ENCODE results near the gene SELENOM. TPM values are rescaled to one million over a fixed set of nuclear protein-coding genes. Genes with fewer than 3 reads are reported as not detected.

Gene SELENOM
- total RNA-seq, 1 experiment from 2014 or later = 16.3 TPM

DNA sequence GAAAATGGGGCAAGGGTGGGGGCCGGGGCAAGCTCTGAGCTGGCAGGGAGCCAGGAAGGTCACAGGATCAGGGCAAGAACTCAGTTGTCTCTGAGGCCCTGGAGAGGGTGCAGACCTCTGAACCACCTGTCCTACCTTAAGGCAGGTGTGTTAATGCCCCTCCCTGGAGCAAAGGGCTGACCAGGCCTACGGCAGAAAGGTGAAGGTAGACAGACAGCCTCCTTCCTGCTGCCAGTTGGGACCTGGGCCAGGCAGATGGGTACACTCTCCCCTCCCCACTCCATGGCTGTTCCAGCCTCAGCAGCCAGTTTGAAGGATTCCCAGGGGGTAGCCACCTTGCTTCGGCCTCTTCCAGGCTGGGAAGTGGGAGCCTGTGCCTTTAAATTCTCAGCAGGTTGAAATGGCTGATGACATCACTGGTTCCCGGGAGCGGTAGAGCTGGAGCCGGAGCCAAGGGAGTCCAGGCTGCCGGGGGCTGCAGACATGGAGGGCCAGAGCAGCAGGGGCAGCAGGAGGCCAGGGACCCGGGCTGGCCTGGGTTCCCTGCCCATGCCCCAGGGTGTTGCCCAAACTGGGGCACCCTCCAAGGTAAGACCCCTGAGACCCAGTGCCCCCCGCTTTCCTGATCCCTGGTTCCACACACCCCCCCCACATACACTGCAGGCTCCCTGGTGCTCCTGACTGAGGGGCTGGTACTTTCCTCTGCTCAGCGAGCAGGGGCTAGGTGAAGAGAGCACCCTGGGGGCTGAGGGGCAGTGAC lies 15.3 kb upstream of the SELENOM start, which contains the start of gene INPP5J:
Gene INPP5J, plus strand, starts transcription at position 435 of the 760 bp plus-strand sequence. Its CDS starts 49 bp downstream, at position 484.
- CTCF ChIA-PET = interaction anchor here (0.8 to 1.8 kb wide), 5 partner anchors 15 to 37 kb away, joined by 3 to 10 read pairs (median 3); partner anchors contain the start of gene SELENOM
- H3K4me1 Mint-ChIP-seq = peaks cover 34% of the 10 kb centered on the region
- TF ChIP-seq ZNF416 (CRISPR knock-in tag; IDR thresholded peaks at IDR 0.05) (no peak), ZBTB21 (CRISPR knock-in tag; IDR thresholded peaks at IDR 0.05; ENCODE audit: borderline replicate concordance) (0 out of 2 replicates have a peak, but pooled peaks have one; percentile 11), GABPB1 (CRISPR knock-in tag; IDR thresholded peaks at IDR 0.05) (peak; percentile 58; the same call in 1 of the 2 replicates)
- POLR2A ChIA-PET = interaction anchor here (0.8 kb wide), 1 partner anchor 17 kb away, joined by 4 read pairs; the partner anchor contains the start of gene PLA2G3
- no peaks in the 10 kb centered on the region for H3K9me3 Mint-ChIP-seq
- H3K27me3 Mint-ChIP-seq (ENCODE audit: low read depth) = peaks cover 3% of the 10 kb centered on the region; the same call in 1 of the 2 replicates
- no peak within 1 kb of the TSS for H3K27ac Mint-ChIP-seq
- ATAC-seq = peak; percentile 54
- peak; percentile 65 for DNase-seq (ENCODE audit: low spot score)
- H3K4me3 Mint-ChIP-seq = peak within 1 kb of the TSS; percentile 58
- no peaks in the 10 kb centered on the region for H3K36me3 Mint-ChIP-seq

DNA sequence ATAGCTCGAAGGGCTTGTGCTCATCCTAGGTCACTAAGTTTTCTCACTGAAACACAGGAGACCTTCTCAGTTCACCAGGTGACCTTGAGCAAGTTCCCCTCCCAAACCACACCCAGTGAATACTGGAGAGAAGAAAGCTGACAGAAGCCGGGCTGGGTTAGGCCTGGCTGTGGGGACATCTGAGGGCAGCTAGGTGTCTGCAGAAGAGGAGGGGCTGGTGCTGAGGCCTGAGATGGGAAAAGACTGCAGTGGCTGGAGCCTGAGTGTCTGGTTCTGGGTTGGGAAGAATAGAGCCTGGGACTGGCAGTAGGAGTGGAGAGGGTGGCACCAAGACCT lies 14.8 kb upstream of the SELENOM start:
- Mint-ChIP-seq H3K4me3 (no peak overlapping the region; the same call in 1 of the 2 replicates), H3K27me3 (ENCODE audit: low read depth) (peaks cover 3% of the 10 kb centered on the region; the same call in 1 of the 2 replicates), H3K4me1 (peaks cover 29% of the 10 kb centered on the region), H3K9me3 (no peaks in the 10 kb centered on the region), H3K27ac (no peak overlapping the region), H3K36me3 (no peaks in the 10 kb centered on the region)
- TF ChIP-seq SMAD3 (CRISPR knock-in tag; IDR thresholded peaks at IDR 0.05; ENCODE audit: borderline replicate concordance) (no peak), NR1H2 (CRISPR knock-in tag; IDR thresholded peaks at IDR 0.05) (no peak), ZNF232 (CRISPR knock-in tag; IDR thresholded peaks at IDR 0.05) (no peak), KAT7 (CRISPR knock-in tag; IDR thresholded peaks at IDR 0.05; ENCODE audit: borderline replicate concordance) (no peak)
- TF ChIP-seq, protein P1, sequence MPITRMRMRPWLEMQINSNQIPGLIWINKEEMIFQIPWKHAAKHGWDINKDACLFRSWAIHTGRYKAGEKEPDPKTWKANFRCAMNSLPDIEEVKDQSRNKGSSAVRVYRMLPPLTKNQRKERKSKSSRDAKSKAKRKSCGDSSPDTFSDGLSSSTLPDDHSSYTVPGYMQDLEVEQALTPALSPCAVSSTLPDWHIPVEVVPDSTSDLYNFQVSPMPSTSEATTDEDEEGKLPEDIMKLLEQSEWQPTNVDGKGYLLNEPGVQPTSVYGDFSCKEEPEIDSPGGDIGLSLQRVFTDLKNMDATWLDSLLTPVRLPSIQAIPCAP (CRISPR knock-in tag; IDR thresholded peaks at IDR 0.05) = no peak
- TF ChIP-seq, protein P2, sequence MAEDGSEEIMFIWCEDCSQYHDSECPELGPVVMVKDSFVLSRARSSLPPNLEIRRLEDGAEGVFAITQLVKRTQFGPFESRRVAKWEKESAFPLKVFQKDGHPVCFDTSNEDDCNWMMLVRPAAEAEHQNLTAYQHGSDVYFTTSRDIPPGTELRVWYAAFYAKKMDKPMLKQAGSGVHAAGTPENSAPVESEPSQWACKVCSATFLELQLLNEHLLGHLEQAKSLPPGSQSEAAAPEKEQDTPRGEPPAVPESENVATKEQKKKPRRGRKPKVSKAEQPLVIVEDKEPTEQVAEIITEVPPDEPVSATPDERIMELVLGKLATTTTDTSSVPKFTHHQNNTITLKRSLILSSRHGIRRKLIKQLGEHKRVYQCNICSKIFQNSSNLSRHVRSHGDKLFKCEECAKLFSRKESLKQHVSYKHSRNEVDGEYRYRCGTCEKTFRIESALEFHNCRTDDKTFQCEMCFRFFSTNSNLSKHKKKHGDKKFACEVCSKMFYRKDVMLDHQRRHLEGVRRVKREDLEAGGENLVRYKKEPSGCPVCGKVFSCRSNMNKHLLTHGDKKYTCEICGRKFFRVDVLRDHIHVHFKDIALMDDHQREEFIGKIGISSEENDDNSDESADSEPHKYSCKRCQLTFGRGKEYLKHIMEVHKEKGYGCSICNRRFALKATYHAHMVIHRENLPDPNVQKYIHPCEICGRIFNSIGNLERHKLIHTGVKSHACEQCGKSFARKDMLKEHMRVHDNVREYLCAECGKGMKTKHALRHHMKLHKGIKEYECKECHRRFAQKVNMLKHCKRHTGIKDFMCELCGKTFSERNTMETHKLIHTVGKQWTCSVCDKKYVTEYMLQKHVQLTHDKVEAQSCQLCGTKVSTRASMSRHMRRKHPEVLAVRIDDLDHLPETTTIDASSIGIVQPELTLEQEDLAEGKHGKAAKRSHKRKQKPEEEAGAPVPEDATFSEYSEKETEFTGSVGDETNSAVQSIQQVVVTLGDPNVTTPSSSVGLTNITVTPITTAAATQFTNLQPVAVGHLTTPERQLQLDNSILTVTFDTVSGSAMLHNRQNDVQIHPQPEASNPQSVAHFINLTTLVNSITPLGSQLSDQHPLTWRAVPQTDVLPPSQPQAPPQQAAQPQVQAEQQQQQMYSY (CRISPR knock-in tag; IDR thresholded peaks at IDR 0.05) = no peak
- TF ChIP-seq, protein P3, sequence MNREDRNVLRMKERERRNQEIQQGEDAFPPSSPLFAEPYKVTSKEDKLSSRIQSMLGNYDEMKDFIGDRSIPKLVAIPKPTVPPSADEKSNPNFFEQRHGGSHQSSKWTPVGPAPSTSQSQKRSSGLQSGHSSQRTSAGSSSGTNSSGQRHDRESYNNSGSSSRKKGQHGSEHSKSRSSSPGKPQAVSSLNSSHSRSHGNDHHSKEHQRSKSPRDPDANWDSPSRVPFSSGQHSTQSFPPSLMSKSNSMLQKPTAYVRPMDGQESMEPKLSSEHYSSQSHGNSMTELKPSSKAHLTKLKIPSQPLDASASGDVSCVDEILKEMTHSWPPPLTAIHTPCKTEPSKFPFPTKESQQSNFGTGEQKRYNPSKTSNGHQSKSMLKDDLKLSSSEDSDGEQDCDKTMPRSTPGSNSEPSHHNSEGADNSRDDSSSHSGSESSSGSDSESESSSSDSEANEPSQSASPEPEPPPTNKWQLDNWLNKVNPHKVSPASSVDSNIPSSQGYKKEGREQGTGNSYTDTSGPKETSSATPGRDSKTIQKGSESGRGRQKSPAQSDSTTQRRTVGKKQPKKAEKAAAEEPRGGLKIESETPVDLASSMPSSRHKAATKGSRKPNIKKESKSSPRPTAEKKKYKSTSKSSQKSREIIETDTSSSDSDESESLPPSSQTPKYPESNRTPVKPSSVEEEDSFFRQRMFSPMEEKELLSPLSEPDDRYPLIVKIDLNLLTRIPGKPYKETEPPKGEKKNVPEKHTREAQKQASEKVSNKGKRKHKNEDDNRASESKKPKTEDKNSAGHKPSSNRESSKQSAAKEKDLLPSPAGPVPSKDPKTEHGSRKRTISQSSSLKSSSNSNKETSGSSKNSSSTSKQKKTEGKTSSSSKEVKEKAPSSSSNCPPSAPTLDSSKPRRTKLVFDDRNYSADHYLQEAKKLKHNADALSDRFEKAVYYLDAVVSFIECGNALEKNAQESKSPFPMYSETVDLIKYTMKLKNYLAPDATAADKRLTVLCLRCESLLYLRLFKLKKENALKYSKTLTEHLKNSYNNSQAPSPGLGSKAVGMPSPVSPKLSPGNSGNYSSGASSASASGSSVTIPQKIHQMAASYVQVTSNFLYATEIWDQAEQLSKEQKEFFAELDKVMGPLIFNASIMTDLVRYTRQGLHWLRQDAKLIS (CRISPR knock-in tag; IDR thresholded peaks at IDR 0.05; ENCODE audit: borderline replicate concordance) = no peak
- no peak; the same call in 1 of the 2 replicates for ATAC-seq
- CTCF ChIA-PET = interaction anchor here (0.8 to 1.8 kb wide), 4 partner anchors 15 to 37 kb away, joined by 3 to 10 read pairs (median 4); partner anchors contain the start of gene SELENOM
- DNase-seq (ENCODE audit: low spot score) = no peak
- POLR2A ChIA-PET = interaction anchor here (0.5 to 0.8 kb wide), 2 partner anchors 18 to 547 kb away, joined by 4 read pairs; partner anchors contain the start of gene PLA2G3

DNA sequence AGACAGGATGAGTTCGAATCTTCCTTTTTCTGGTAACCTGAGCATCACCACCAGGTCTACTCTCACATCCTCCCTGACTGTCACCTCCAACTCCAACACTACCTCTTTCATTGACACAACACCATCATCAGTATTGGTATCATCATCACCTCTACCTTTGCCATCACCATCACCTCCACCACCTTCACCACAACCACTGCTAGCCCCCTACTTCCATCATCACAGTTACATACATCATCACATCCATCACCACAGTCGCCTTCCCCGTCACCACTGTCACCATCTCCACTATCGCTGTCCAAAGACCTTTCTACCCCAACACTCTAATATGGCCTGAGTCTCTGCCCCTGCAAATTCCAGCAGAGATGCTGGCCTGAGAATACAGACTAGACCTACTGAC lies 14.0 kb upstream of the SELENOM start:
- POLR2A ChIA-PET = no interaction called here
- TF ChIP-seq RELA (CRISPR knock-in tag; IDR thresholded peaks at IDR 0.05; ENCODE audit: borderline replicate concordance) (no peak), SP1 (CRISPR knock-in tag; conservative IDR thresholded peaks at IDR 0.05) (no peak), ESRRA (CRISPR knock-in tag; IDR thresholded peaks at IDR 0.05; ENCODE audit: borderline replicate concordance) (no peak), ZNF138 (CRISPR knock-in tag; conservative IDR thresholded peaks at IDR 0.05) (no peak), NR1H2 (CRISPR knock-in tag; IDR thresholded peaks at IDR 0.05) (no peak), JUN (CRISPR knock-in tag; IDR thresholded peaks at IDR 0.05) (no peak), RORB (CRISPR knock-in tag; IDR thresholded peaks at IDR 0.05) (no peak)
- TF ChIP-seq, protein P4, sequence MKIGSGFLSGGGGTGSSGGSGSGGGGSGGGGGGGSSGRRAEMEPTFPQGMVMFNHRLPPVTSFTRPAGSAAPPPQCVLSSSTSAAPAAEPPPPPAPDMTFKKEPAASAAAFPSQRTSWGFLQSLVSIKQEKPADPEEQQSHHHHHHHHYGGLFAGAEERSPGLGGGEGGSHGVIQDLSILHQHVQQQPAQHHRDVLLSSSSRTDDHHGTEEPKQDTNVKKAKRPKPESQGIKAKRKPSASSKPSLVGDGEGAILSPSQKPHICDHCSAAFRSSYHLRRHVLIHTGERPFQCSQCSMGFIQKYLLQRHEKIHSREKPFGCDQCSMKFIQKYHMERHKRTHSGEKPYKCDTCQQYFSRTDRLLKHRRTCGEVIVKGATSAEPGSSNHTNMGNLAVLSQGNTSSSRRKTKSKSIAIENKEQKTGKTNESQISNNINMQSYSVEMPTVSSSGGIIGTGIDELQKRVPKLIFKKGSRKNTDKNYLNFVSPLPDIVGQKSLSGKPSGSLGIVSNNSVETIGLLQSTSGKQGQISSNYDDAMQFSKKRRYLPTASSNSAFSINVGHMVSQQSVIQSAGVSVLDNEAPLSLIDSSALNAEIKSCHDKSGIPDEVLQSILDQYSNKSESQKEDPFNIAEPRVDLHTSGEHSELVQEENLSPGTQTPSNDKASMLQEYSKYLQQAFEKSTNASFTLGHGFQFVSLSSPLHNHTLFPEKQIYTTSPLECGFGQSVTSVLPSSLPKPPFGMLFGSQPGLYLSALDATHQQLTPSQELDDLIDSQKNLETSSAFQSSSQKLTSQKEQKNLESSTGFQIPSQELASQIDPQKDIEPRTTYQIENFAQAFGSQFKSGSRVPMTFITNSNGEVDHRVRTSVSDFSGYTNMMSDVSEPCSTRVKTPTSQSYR (CRISPR knock-in tag; IDR thresholded peaks at IDR 0.05) = no peak
- TF ChIP-seq, protein P5, sequence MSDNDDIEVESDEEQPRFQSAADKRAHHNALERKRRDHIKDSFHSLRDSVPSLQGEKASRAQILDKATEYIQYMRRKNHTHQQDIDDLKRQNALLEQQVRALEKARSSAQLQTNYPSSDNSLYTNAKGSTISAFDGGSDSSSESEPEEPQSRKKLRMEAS (CRISPR knock-in tag; IDR thresholded peaks at IDR 0.05) = no peak

More for the DNA sequence above, 14.0 kb upstream of the SELENOM start:
- H3K27ac Mint-ChIP-seq = no peak overlapping the region
- peaks cover 3% of the 10 kb centered on the region; the same call in 1 of the 2 replicates for H3K27me3 Mint-ChIP-seq (ENCODE audit: low read depth)
- CTCF ChIA-PET = interaction anchor here (1.6 to 3.0 kb wide), 3 partner anchors 14 to 19 kb away, joined by 5 to 23 read pairs (median 15); partner anchors contain the start of genes PLA2G3 and SELENOM
- no peaks in the 10 kb centered on the region for H3K9me3 Mint-ChIP-seq
- peaks cover 28% of the 10 kb centered on the region for H3K4me1 Mint-ChIP-seq
- ATAC-seq (no peak), DNase-seq (ENCODE audit: low spot score) (no peak)
- H3K4me3 Mint-ChIP-seq = no peak overlapping the region
- H3K36me3 Mint-ChIP-seq = no peaks in the 10 kb centered on the region
